ENCODE data around the gene HACD4. TPM values are rescaled to one million over a fixed set of nuclear protein-coding genes. Genes with fewer than 3 reads are reported as not detected.

Gene HACD4
- total RNA-seq, 1 experiment from 2014 or later, result 0.63 TPM

DNA sequence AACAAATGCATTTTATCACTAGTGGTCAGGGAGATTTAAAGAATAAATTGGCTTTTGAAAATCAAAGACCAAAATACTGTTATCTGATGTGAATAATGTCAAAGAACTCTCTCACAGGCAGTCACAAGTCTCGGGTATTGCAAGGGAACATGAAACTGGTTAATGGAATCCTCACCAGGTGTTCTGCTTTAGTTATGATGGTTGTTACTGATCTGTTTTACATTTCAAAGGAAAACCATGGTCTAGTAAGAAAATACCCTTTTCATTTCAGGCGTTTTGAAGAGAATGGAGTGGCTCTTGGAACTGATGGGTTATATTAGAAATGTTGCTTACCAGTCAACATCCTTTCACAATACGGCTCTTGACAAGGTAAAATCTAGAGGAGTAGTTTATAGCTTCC lies 43.4 kb downstream of the HACD4 start:
- no peak overlapping the region for H3K27ac ChIP-seq (ENCODE audit: insufficient read length, low read depth, low read length)
- Mint-ChIP-seq H3K4me1 (peaks cover 9 to 17% of the 10 kb centered on the region in 2 experiments), H3K27me3 (ENCODE audit: low read depth) (no peaks in the 10 kb centered on the region), H3K9me3 (no peaks in the 10 kb centered on the region), H3K36me3 (ENCODE audit: insufficient read depth in 1 of 3, low read depth in 3 of 3) (peaks cover 17 to 45% (median 32%) of the 10 kb centered on the region in 3 experiments; a peak in 6 of 7 replicates), H3K27ac (peak overlapping the region in 1 of 3 experiments; percentile 39; a peak in 2 of 7 replicates), H3K4me3 (no peak overlapping the region)
- WGBS (ENCODE audit: extremely low coverage, insufficient read length, low lambda C conversion rate), result no CpG with 5 or more reads among the region's 3 CpGs
- H3K4me2 ChIP-seq (ENCODE audit: insufficient read depth, insufficient read length, low read length), result no peak overlapping the region
- H2BK5ac ChIP-seq (ENCODE audit: insufficient read length, low read length), result no peak overlapping the region
- no peak overlapping the region for H4K8ac ChIP-seq (replicated peaks; ENCODE audit: insufficient read length, low read depth, low read length)
- H2BK120ac ChIP-seq (ENCODE audit: low read depth, low read length, poor library complexity, severe bottlenecking), result no peak overlapping the region
- H4K5ac ChIP-seq (ENCODE audit: insufficient read length, low read depth, low read length), result no peak overlapping the region
- DNase-seq, result no peak
- H2BK15ac ChIP-seq (ENCODE audit: low read depth, low read length), result no peak overlapping the region
- H3T11ph ChIP-seq (ENCODE audit: low read length), result no peak overlapping the region
- H3K27me3 ChIP-seq (ENCODE audit: insufficient read depth, low read length), result no peaks in the 10 kb centered on the region
- no peaks in the 10 kb centered on the region for H4K20me1 ChIP-seq (ENCODE audit: control insufficient read depth, insufficient read depth, insufficient read length)
- no peak overlapping the region for H4K91ac ChIP-seq (ENCODE audit: insufficient read length, low read depth, low read length)
- H3K9ac ChIP-seq (ENCODE audit: extremely low read depth, insufficient read length, low read length), result no peak overlapping the region
- no peak overlapping the region for H3K56ac ChIP-seq (ENCODE audit: insufficient read length, low read depth, low read length)
- no peak overlapping the region for H3K18ac ChIP-seq (ENCODE audit: insufficient read length, low read depth, low read length)
- H3K79me2 ChIP-seq (ENCODE audit: insufficient read depth, low read length), result no peaks in the 10 kb centered on the region
- H3K79me1 ChIP-seq (ENCODE audit: insufficient read depth, low read depth, low read length, poor library complexity, severe bottlenecking), result no peaks in the 10 kb centered on the region
- H2BK20ac ChIP-seq (ENCODE audit: low read depth, low read length, poor library complexity, severe bottlenecking), result no peak overlapping the region
- no peaks in the 10 kb centered on the region for H3K9me3 ChIP-seq (ENCODE audit: control insufficient read depth, low read depth, low read length)
- H3K4ac ChIP-seq (ENCODE audit: low read depth, low read length), result no peak overlapping the region
- H3K4me1 ChIP-seq (ENCODE audit: insufficient read depth, low read length), result no peaks in the 10 kb centered on the region
- no peak overlapping the region for H3K23ac ChIP-seq (ENCODE audit: insufficient read length, low read depth, low read length)
- H3K14ac ChIP-seq (ENCODE audit: insufficient read depth, low read length), result no peak overlapping the region
- H3K23me2 ChIP-seq (ENCODE audit: insufficient read length, low read depth, low read length, poor library complexity, severe bottlenecking), result no peaks in the 10 kb centered on the region
- no peak overlapping the region for H2AK5ac ChIP-seq (ENCODE audit: insufficient read length, low read length)
- TF ChIP-seq, protein P1, sequence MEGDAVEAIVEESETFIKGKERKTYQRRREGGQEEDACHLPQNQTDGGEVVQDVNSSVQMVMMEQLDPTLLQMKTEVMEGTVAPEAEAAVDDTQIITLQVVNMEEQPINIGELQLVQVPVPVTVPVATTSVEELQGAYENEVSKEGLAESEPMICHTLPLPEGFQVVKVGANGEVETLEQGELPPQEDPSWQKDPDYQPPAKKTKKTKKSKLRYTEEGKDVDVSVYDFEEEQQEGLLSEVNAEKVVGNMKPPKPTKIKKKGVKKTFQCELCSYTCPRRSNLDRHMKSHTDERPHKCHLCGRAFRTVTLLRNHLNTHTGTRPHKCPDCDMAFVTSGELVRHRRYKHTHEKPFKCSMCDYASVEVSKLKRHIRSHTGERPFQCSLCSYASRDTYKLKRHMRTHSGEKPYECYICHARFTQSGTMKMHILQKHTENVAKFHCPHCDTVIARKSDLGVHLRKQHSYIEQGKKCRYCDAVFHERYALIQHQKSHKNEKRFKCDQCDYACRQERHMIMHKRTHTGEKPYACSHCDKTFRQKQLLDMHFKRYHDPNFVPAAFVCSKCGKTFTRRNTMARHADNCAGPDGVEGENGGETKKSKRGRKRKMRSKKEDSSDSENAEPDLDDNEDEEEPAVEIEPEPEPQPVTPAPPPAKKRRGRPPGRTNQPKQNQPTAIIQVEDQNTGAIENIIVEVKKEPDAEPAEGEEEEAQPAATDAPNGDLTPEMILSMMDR (conservative IDR thresholded peaks at IDR 0.05), result no peak
- no peak overlapping the region for H2AFZ ChIP-seq (ENCODE audit: low read length)
- no peak overlapping the region for H2BK12ac ChIP-seq (ENCODE audit: insufficient read length, low read depth, low read length)

Measured in H9 (cell line).